SK-N-SH (cell line): ENCODE measurements around the gene MOB1A. TPM values are rescaled to one million over a fixed set of nuclear protein-coding genes. Genes with fewer than 3 reads are reported as not detected.

Experiments
- CTCF ChIA-PET: fragments of 300-600, 350-600 bp; formaldehyde crosslinking; extraction: SDS; loops from one replicate; lab custom pipeline; 2021; lab: Yijun Ruan, JAX
- POLR2A ChIA-PET: fragments of 350-600 bp; sonication (Branson Sonifier 250); formaldehyde crosslinking; extraction: SDS; loops from one replicate; lab custom pipeline; 2020; ENCODE audit warnings: antibody characterized with exemption, inconsistent platforms; lab: Yijun Ruan, JAX
- DNase-seq: peaks from one replicate; pipeline ENCODE4 v3.0.0; 2012
- H2AFZ ChIP-seq: fragments of 200-600 bp; sonication (generic); 2 replicates; pipeline ENCODE4 v1.8.1; 2016; ENCODE audit warnings: antibody characterized with exemption, mild to moderate bottlenecking, low read depth
- H3F3A ChIP-seq: fragments of 200-600 bp; sonication (generic); replicated peaks from 2 replicates; pipeline ENCODE3; 2016; ENCODE audit warnings: antibody characterized with exemption, mild to moderate bottlenecking; ENCODE audit not compliant: insufficient read depth
- H3K27ac ChIP-seq, 2 experiments: fragments of 200-500 bp in 1 of 2; fragments of 200-600 bp in 1 of 2; sonication (Bioruptor generic) in 1 of 2; sonication (generic), shearing (Covaris generic) in 1 of 2; 2 replicates each; pipeline versions ENCODE4 v1.5.1 to v1.6.1; 2014 to 2016; ENCODE audit warnings: low read depth in 2 of 2, inconsistent platforms in 1 of 2, low read length in 1 of 2, mild to moderate bottlenecking in 1 of 2, mixed read lengths in 1 of 2
- H3K27me3 ChIP-seq: fragments of 200-600 bp; sonication (generic), shearing (Covaris generic); 2 replicates; pipeline ENCODE4 v1.6.1; 2016; ENCODE audit warnings: mixed run types; ENCODE audit not compliant: insufficient read depth
- H3K36me3 ChIP-seq, 2 experiments: fragments of 200-500 bp in 1 of 2; fragments of 200-600 bp in 1 of 2; sonication (Bioruptor generic) in 1 of 2; sonication (generic) in 1 of 2; replicated peaks in 1 of 2; 2 replicates each; pipeline versions ENCODE3 to v1.5.1; 2014 to 2016; ENCODE audit warnings: low read length in 1 of 2, mild to moderate bottlenecking in 1 of 2; ENCODE audit not compliant: insufficient read depth in 2 of 2, control insufficient read depth in 1 of 2
- H3K4me1 ChIP-seq, 2 experiments: fragments of 200-500 bp in 1 of 2; fragments of 200-600 bp in 1 of 2; sonication (Bioruptor generic) in 1 of 2; sonication (generic), shearing (Covaris generic) in 1 of 2; 2 replicates each; pipeline versions ENCODE4 v1.5.1 to v1.6.1; 2014 to 2016; ENCODE audit warnings: low read depth in 1 of 2, low read length in 1 of 2, mixed run types in 1 of 2; ENCODE audit not compliant: insufficient read depth in 2 of 2, control insufficient read depth in 1 of 2
- H3K4me2 ChIP-seq: fragments of 200-600 bp; sonication (generic), shearing (Covaris generic); 2 replicates; pipeline ENCODE4 v1.6.1; 2017; ENCODE audit warnings: mixed run types
- H3K4me3 ChIP-seq, 2 experiments: fragments of 200-500 bp in 1 of 2; fragments of 200-600 bp in 1 of 2; sonication (Bioruptor generic) in 1 of 2; sonication (generic), shearing (Covaris generic) in 1 of 2; 2 replicates each; pipeline versions ENCODE4 v1.5.1 to v1.8.1; 2014 to 2016; ENCODE audit warnings: low read depth in 2 of 2, inconsistent platforms in 1 of 2, low read length in 1 of 2, mild to moderate bottlenecking in 1 of 2, mixed read lengths in 1 of 2, moderate library complexity in 1 of 2
- H3K79me2 ChIP-seq: fragments of 200-600 bp; sonication (generic); 2 replicates; pipeline ENCODE4 v1.8.1; 2017; ENCODE audit warnings: mild to moderate bottlenecking; ENCODE audit not compliant: insufficient read depth
- H3K9ac ChIP-seq: fragments of 200-600 bp; sonication (generic); 2 replicates; pipeline ENCODE4 v1.6.1; 2017; ENCODE audit warnings: mixed run types
- H3K9me2 ChIP-seq: fragments of 200-600 bp; sonication (generic); 2 replicates; pipeline ENCODE4 v1.6.1; 2017; ENCODE audit warnings: mixed run types
- H3K9me3 ChIP-seq: fragments of 200-600 bp; sonication (generic); 2 replicates; pipeline ENCODE4 v1.6.1; 2017; ENCODE audit warnings: mixed run types, mild to moderate bottlenecking, moderate library complexity
- H4K20me1 ChIP-seq: fragments of 200-600 bp; sonication (generic); 2 replicates; pipeline ENCODE4 v1.6.1; 2017; ENCODE audit warnings: mild to moderate bottlenecking, mixed run types; ENCODE audit not compliant: insufficient read depth
- ELF1 ChIP-seq: IDR thresholded peaks from 2 replicates; pipeline ENCODE4 v1.4.0; 2012
- FOXJ3 ChIP-seq: sonication (generic); formaldehyde crosslinking; IDR thresholded peaks from 2 replicates; pipeline ENCODE4 v1.5.1; 2020; ENCODE audit warnings: mild to moderate bottlenecking, missing genetic modification reagents
- GABPA ChIP-seq: IDR thresholded peaks from 2 replicates; pipeline ENCODE4 v1.4.0; 2012; ENCODE audit warnings: low read depth, mild to moderate bottlenecking
- JUND ChIP-seq: IDR thresholded peaks from 2 replicates; pipeline ENCODE4 v1.4.0; 2012
- NRF1 ChIP-seq: IDR thresholded peaks from 2 replicates; pipeline ENCODE4 v1.6.1; 2012; ENCODE audit warnings: low read depth, mild to moderate bottlenecking, low read length
- POLR2AphosphoS5 ChIP-seq: IDR thresholded peaks from 2 replicates; pipeline ENCODE4 v1.6.1; 2012; ENCODE audit warnings: low read depth, low read length
- RAD21 ChIP-seq: IDR thresholded peaks from 2 replicates; pipeline ENCODE4 v1.6.1; 2012; ENCODE audit warnings: mild to moderate bottlenecking, low read length
- RFX5 ChIP-seq: IDR thresholded peaks from 2 replicates; pipeline ENCODE4 v1.6.1; 2012; ENCODE audit warnings: mild to moderate bottlenecking, improper control_type of control experiment, low read length
- SIN3A ChIP-seq: IDR thresholded peaks from 2 replicates; pipeline ENCODE4 v1.6.1; 2012; ENCODE audit warnings: low read depth, mild to moderate bottlenecking, low read length, moderate library complexity, borderline replicate concordance
- SMC3 ChIP-seq: IDR thresholded peaks from 2 replicates; pipeline ENCODE4 v1.6.1; 2012; ENCODE audit warnings: low read depth, low read length, improper control_type of control experiment
- TAF1 ChIP-seq: IDR thresholded peaks from 2 replicates; pipeline ENCODE4 v1.6.1; 2012; ENCODE audit warnings: low read depth, mild to moderate bottlenecking, low read length, moderate library complexity, borderline replicate concordance
- TCF12 ChIP-seq: IDR thresholded peaks from 2 replicates; pipeline ENCODE4 v1.4.0; 2012
- TEAD4 ChIP-seq: IDR thresholded peaks from 2 replicates; pipeline ENCODE4 v1.4.0; 2012; ENCODE audit warnings: mild to moderate bottlenecking, borderline replicate concordance; ENCODE audit not compliant: insufficient read depth
- WGBS: methylation state at CpG from one replicate; pipeline ENCODE4 v1.1.6; 2017; ENCODE audit warnings: low lambda C conversion rate; 5-methylcytosine and 5-hydroxymethylcytosine counted together
- polyA plus RNA-seq, 3 experiments: library from polyadenylated mRNA; depleted of rRNA; stranded (reverse); fragments of >200 nt; gene quantifications; 2 replicates each; pipeline ENCODE4 v1.2.3, GENCODE V29; 2012
- TF ChIP-seq, protein P1 (sequence below): fragments of 150-350 bp; IDR thresholded peaks from 2 replicates; pipeline ENCODE4 v1.6.1; 2017; ENCODE audit warnings: antibody characterized with exemption, low read length, low read depth, borderline replicate concordance
- TF ChIP-seq, protein P2 (sequence below): fragments of 150-350 bp; IDR thresholded peaks from 2 replicates; pipeline ENCODE4 v1.6.1; 2016; ENCODE audit warnings: mild to moderate bottlenecking, low read depth, low read length
- TF ChIP-seq, protein P3 (sequence below): IDR thresholded peaks from 2 replicates; pipeline ENCODE4; 2012
- TF ChIP-seq, protein P4 (sequence below): IDR thresholded peaks from 2 replicates; pipeline ENCODE4 v1.4.0; 2012; ENCODE audit warnings: low read depth, borderline replicate concordance

Gene MOB1A
- polyA plus RNA-seq, 1 of the 3 experiments (the other 2 are of a cell fraction): 15.3 TPM

DNA sequence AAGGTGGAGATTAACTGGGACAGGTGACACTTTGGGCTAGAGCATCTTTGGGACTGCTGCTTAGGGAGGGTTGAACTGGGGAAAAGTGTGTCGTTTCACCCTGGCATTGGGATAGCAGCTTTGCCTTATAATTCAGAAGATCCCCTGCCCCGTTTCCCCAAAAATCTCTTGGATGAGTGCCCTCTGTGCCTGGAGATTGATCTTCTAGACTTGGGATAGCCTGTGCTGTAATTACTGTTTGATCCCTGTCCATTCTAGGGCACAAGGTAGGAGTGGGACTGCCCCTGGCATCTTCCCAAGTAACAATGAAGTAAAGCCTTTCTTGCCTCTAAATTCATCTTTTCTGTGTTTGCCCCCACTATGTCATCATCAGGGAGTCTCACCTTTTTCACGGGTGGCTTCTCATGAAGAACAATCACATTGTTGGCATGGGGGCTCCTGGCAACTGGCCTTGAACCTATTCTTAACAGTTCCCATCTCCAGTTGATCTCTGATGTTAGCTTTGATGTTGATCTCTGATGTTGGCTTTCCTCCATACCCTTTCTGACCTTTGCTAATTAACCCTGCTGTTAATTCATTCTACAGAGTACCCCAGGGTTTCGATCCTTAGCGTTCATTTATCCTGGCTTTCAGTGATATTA lies 41.3 kb upstream of the MOB1A start:
- Histone ChIP-seq H3K4me2 (no peak overlapping the region), H3K9me2 (no peaks in the 10 kb centered on the region), H3K9me3 (no peaks in the 10 kb centered on the region), H3K4me1 (no peaks in the 10 kb centered on the region), H3K4me3 (no peak overlapping the region), H3K27me3 (no peaks in the 10 kb centered on the region), H3K36me3 (peaks cover 17 to 31% of the 10 kb centered on the region in 2 experiments), H4K20me1 (0 out of 2 replicates have a peak, but pooled peaks cover 3% of the 10 kb centered on the region), H3K79me2 (0 out of 2 replicates have a peak, but pooled peaks cover 6% of the 10 kb centered on the region), H3K27ac (no peak overlapping the region), H3F3A (peaks cover 8% of the 10 kb centered on the region), H2AFZ (no peak overlapping the region), H3K9ac (no peak overlapping the region)
- DNase-seq: no peak
- TF ChIP-seq, protein P1, sequence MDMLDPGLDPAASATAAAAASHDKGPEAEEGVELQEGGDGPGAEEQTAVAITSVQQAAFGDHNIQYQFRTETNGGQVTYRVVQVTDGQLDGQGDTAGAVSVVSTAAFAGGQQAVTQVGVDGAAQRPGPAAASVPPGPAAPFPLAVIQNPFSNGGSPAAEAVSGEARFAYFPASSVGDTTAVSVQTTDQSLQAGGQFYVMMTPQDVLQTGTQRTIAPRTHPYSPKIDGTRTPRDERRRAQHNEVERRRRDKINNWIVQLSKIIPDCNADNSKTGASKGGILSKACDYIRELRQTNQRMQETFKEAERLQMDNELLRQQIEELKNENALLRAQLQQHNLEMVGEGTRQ: no peak
- TF ChIP-seq, protein P2, sequence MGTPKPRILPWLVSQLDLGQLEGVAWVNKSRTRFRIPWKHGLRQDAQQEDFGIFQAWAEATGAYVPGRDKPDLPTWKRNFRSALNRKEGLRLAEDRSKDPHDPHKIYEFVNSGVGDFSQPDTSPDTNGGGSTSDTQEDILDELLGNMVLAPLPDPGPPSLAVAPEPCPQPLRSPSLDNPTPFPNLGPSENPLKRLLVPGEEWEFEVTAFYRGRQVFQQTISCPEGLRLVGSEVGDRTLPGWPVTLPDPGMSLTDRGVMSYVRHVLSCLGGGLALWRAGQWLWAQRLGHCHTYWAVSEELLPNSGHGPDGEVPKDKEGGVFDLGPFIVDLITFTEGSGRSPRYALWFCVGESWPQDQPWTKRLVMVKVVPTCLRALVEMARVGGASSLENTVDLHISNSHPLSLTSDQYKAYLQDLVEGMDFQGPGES: no peak
- TF ChIP-seq TAF1: no peak
- TF ChIP-seq ELF1: no peak
- TF ChIP-seq JUND: no peak
- TF ChIP-seq, protein P3, sequence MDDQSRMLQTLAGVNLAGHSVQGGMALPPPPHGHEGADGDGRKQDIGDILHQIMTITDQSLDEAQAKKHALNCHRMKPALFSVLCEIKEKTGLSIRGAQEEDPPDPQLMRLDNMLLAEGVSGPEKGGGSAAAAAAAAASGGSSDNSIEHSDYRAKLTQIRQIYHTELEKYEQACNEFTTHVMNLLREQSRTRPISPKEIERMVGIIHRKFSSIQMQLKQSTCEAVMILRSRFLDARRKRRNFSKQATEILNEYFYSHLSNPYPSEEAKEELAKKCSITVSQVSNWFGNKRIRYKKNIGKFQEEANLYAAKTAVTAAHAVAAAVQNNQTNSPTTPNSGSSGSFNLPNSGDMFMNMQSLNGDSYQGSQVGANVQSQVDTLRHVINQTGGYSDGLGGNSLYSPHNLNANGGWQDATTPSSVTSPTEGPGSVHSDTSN: no peak
- no peak for TF ChIP-seq TEAD4
- TF ChIP-seq TCF12: no peak
- TF ChIP-seq RAD21: no peak
- TF ChIP-seq SIN3A: no peak
- no peak for TF ChIP-seq GABPA
- no peak for TF ChIP-seq SMC3
- TF ChIP-seq, protein P4, sequence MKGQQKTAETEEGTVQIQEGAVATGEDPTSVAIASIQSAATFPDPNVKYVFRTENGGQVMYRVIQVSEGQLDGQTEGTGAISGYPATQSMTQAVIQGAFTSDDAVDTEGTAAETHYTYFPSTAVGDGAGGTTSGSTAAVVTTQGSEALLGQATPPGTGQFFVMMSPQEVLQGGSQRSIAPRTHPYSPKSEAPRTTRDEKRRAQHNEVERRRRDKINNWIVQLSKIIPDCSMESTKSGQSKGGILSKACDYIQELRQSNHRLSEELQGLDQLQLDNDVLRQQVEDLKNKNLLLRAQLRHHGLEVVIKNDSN: no peak
- TF ChIP-seq FOXJ3: no peak
- TF ChIP-seq POLR2AphosphoS5: no peak
- TF ChIP-seq RFX5: no peak
- TF ChIP-seq NRF1: no peak
- POLR2A ChIA-PET: no interaction called here
- 97% methylated on average over 5 of the region's 5 CpGs for WGBS
- CTCF ChIA-PET: interaction anchor here (1.2 to 1.4 kb wide), 2 partner anchors 30 to 115 kb away, joined by 4 read pairs; no protein-coding TSS in a partner anchor
